Ishikawa (cell line): Measurements from ENCODE around the gene DCBLD2.

Experiments
- CEBPB ChIP-seq: IDR thresholded peaks from 2 replicates; pipeline ENCODE4 v1.6.1; 2012
- CREB1 ChIP-seq: IDR thresholded peaks from 2 replicates; pipeline ENCODE4 v1.6.1; 2012; ENCODE audit warnings: low read depth
- EP300 ChIP-seq: IDR thresholded peaks from 2 replicates; pipeline ENCODE4 v1.6.1; 2012; ENCODE audit warnings: borderline replicate concordance
- RAD21 ChIP-seq: IDR thresholded peaks from 2 replicates; pipeline ENCODE4 v1.6.1; 2012; ENCODE audit warnings: low read depth
- TAF1 ChIP-seq: IDR thresholded peaks from 2 replicates; pipeline ENCODE4 v1.6.1; 2012; ENCODE audit warnings: low read depth, mild to moderate bottlenecking
- TCF12 ChIP-seq: IDR thresholded peaks from 2 replicates; pipeline ENCODE4 v1.6.1; 2012; ENCODE audit warnings: low read depth
- YY1 ChIP-seq: IDR thresholded peaks from 2 replicates; pipeline ENCODE4 v1.6.1; 2012; ENCODE audit warnings: low read depth
- ZBTB7A ChIP-seq: IDR thresholded peaks from 2 replicates; pipeline ENCODE4 v1.6.1; 2012; ENCODE audit warnings: low read depth
- TF ChIP-seq, protein P1 (sequence below): IDR thresholded peaks from 2 replicates; pipeline ENCODE4 v1.6.1; 2012; ENCODE audit warnings: low read depth, mild to moderate bottlenecking
- TF ChIP-seq, protein P2 (sequence below): IDR thresholded peaks from 2 replicates; pipeline ENCODE4 v1.6.1; 2012

DNA sequence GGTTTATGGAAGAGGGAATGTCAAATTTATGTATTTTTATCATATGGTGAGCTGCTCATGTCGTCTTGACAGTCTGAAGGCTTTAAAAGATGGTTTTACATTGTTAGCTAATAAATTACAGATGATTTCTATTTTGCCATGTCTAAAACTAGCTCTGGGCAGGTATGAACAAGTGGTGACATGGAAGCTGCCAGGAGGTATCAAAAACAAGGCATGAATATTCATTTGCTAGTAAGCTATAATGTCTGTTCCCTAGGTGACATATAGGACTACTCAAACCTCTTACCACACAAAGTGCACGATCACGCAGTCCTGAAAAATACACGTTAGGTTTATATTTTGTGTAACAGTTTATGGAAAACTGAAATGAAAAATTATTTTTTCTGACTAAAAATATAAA, 103.6 kb downstream of the DCBLD2 start:
- TF ChIP-seq TAF1, result no peak
- no peak for TF ChIP-seq RAD21
- no peak for TF ChIP-seq YY1
- TF ChIP-seq, protein P1, sequence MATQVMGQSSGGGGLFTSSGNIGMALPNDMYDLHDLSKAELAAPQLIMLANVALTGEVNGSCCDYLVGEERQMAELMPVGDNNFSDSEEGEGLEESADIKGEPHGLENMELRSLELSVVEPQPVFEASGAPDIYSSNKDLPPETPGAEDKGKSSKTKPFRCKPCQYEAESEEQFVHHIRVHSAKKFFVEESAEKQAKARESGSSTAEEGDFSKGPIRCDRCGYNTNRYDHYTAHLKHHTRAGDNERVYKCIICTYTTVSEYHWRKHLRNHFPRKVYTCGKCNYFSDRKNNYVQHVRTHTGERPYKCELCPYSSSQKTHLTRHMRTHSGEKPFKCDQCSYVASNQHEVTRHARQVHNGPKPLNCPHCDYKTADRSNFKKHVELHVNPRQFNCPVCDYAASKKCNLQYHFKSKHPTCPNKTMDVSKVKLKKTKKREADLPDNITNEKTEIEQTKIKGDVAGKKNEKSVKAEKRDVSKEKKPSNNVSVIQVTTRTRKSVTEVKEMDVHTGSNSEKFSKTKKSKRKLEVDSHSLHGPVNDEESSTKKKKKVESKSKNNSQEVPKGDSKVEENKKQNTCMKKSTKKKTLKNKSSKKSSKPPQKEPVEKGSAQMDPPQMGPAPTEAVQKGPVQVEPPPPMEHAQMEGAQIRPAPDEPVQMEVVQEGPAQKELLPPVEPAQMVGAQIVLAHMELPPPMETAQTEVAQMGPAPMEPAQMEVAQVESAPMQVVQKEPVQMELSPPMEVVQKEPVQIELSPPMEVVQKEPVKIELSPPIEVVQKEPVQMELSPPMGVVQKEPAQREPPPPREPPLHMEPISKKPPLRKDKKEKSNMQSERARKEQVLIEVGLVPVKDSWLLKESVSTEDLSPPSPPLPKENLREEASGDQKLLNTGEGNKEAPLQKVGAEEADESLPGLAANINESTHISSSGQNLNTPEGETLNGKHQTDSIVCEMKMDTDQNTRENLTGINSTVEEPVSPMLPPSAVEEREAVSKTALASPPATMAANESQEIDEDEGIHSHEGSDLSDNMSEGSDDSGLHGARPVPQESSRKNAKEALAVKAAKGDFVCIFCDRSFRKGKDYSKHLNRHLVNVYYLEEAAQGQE, result no peak
- no peak for TF ChIP-seq TCF12
- TF ChIP-seq, protein P2, sequence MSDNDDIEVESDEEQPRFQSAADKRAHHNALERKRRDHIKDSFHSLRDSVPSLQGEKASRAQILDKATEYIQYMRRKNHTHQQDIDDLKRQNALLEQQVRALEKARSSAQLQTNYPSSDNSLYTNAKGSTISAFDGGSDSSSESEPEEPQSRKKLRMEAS, result no peak
- no peak for TF ChIP-seq CREB1
- no peak for TF ChIP-seq ZBTB7A
- TF ChIP-seq CEBPB, result no peak
- TF ChIP-seq EP300, result no peak
